GM18508 (cell line): ENCODE data around the gene NT5DC3.
"Not testable (repeated sequence)": the region's sequence is repeated elsewhere in the genome, so short reads cannot be mapped to it uniquely, and the experiment has no call there.

Experiments
- ATAC-seq: cut with Tn5 transposase; IDR thresholded peaks from one replicate; pipeline ENCODE4 v1.9.1; 2021; ENCODE audit warnings: moderate number of reproducible peaks; ENCODE audit not compliant: insufficient read depth, unreplicated experiment

NT5DC3 gene

GRCh38 chr12:103812789-103813188, 28.2 kb downstream of the NT5DC3 start:
- ATAC-seq, result no peak

- ATAC-seq, result no peak
These were observed 29.2 kb downstream of the NT5DC3 start for GRCh38 chr12:103811791-103812190.

GRCh38 chr12:103810111-103810510, 30.9 kb downstream of the NT5DC3 start:
- no peak for ATAC-seq

GRCh38 chr12:103809639-103810038, 31.4 kb downstream of the NT5DC3 start:
- ATAC-seq, result not testable (repeated sequence)

- ATAC-seq, result no peak
These were observed 31.9 kb downstream of the NT5DC3 start for GRCh38 chr12:103809154-103809553.

- no peak for ATAC-seq
These were observed 32.7 kb downstream of the NT5DC3 start for GRCh38 chr12:103808239-103808880.

- ATAC-seq, result no peak
These were observed 33.3 kb downstream of the NT5DC3 start for GRCh38 chr12:103807561-103808238.

- no peak for ATAC-seq
These were observed 34.2 kb downstream of the NT5DC3 start for GRCh38 chr12:103806803-103807202.

GRCh38 chr12:103805655-103806360, 35.2 kb downstream of the NT5DC3 start:
- ATAC-seq, result no peak

- no peak for ATAC-seq
These were observed 37.2 kb downstream of the NT5DC3 start for GRCh38 chr12:103803847-103804246.

GRCh38 chr12:103802586-103802886, 38.5 kb downstream of the NT5DC3 start:
- no peak for ATAC-seq

- ATAC-seq, result no peak
These were observed 39.1 kb downstream of the NT5DC3 start for GRCh38 chr12:103801709-103802585.

GRCh38 chr12:103799857-103800771, 40.9 kb downstream of the NT5DC3 start:
- ATAC-seq, result no peak

- ATAC-seq, result no peak
These were observed 41.6 kb downstream of the NT5DC3 start for GRCh38 chr12:103799504-103799856.

- ATAC-seq, result no peak
These were observed 42.4 kb downstream of the NT5DC3 start for GRCh38 chr12:103798586-103798985.

GRCh38 chr12:103794309-103795213, 46.5 kb downstream of the NT5DC3 start:
- no peak for ATAC-seq

GRCh38 chr12:103793512-103794045, 47.5 kb downstream of the NT5DC3 start:
- no peak for ATAC-seq

- no peak for ATAC-seq
These were observed 48.0 kb downstream of the NT5DC3 start for GRCh38 chr12:103793046-103793445.
